GM12891 (cell line): ENCODE measurements around the gene ITGAL.
"Not testable (repeated sequence)": the region's sequence is repeated elsewhere in the genome, so short reads cannot be mapped to it uniquely, and the experiment has no call there.

ENCODE experiments used
- DNase-seq: peaks from one replicate; pipeline ENCODE4 v3.0.0; 2011; ENCODE audit warnings: low spot score; ENCODE audit not compliant: insufficient read length
- FAIRE-seq: peaks from 2 replicates; lab custom pipeline; 2011; peaks lifted over from hg19 to GRCh38; lab: Jason Lieb, UNC
- PAX5 ChIP-seq: IDR thresholded peaks from 2 replicates; pipeline ENCODE4 v1.6.1; 2011; ENCODE audit warnings: low read length, moderate library complexity, mild to moderate bottlenecking; ENCODE audit not compliant: insufficient read depth, severe bottlenecking
- POLR2A ChIP-seq: IDR thresholded peaks from 2 replicates; pipeline ENCODE4 v1.6.1; 2011; ENCODE audit warnings: low read depth, low read length, control low read depth
- POLR2AphosphoS5 ChIP-seq: IDR thresholded peaks from 2 replicates; pipeline ENCODE4 v1.6.1; 2011; ENCODE audit warnings: low read depth, low read length, control low read depth
- POU2F2 ChIP-seq: IDR thresholded peaks from 2 replicates; pipeline ENCODE4 v1.6.1; 2011; ENCODE audit warnings: low read depth, mild to moderate bottlenecking, control low read depth, low read length, moderate library complexity
- SPI1 ChIP-seq: IDR thresholded peaks from 2 replicates; pipeline ENCODE4 v1.6.1; 2011; ENCODE audit warnings: low read depth, low read length, control low read depth
- TAF1 ChIP-seq: IDR thresholded peaks from 2 replicates; pipeline ENCODE4 v1.6.1; 2011; ENCODE audit warnings: low read depth, low read length, control low read depth

Gene ITGAL

GRCh38 chr16:30533748-30534367, 61.3 kb downstream of the ITGAL start:
- FAIRE-seq, result no peak
- TF ChIP-seq POLR2AphosphoS5 (no peak), POU2F2 (no peak), POLR2A (no peak), PAX5 (no peak), TAF1 (no peak), SPI1 (no peak)
- no peak for DNase-seq

GRCh38 chr16:30534368-30535105, 62.0 kb downstream of the ITGAL start, which contains the start of gene ZNF747:
TSS of gene ZNF747 (minus strand) at chr16:30534858. CDS start at chr16:30534679, 179 bp downstream.
- FAIRE-seq, result peak; percentile 82
- peak; percentile 90 for DNase-seq
- TF ChIP-seq POLR2A, result peak; percentile 14; the same call in 1 of the 2 replicates
- TF ChIP-seq POU2F2, result peak; percentile 21; the same call in 1 of the 2 replicates
- TF ChIP-seq SPI1, result peak; percentile 24; the same call in 1 of the 2 replicates
- no peak for TF ChIP-seq PAX5
- peak; percentile 74 for TF ChIP-seq TAF1
- TF ChIP-seq POLR2AphosphoS5, result peak; percentile 83

- FAIRE-seq (peak; percentile 5), DNase-seq (no peak)
- TF ChIP-seq SPI1 (no peak), POLR2A (peak; percentile 86), TAF1 (no peak), POLR2AphosphoS5 (peak; percentile 43), PAX5 (no peak), POU2F2 (no peak)
Measured at GRCh38 chr16:30535106-30535776, 62.7 kb downstream of the ITGAL start.

- peak; percentile 71 for DNase-seq
- FAIRE-seq, result peak; percentile 43
- TF ChIP-seq POLR2AphosphoS5 (peak; percentile 64; the same call in 1 of the 2 replicates), TAF1 (peak; percentile 77), POLR2A (peak; percentile 73), SPI1 (no peak), PAX5 (no peak), POU2F2 (no peak)
Measured at GRCh38 chr16:30535777-30536190, 63.2 kb downstream of the ITGAL start.

- FAIRE-seq, DNase-seq: not testable (repeated sequence)
Measured at GRCh38 chr16:30536391-30537024, 64.0 kb downstream of the ITGAL start.

GRCh38 chr16:30539000-30539964, 66.7 kb downstream of the ITGAL start:
- no peak for DNase-seq
- no peak for TF ChIP-seq TAF1
- TF ChIP-seq SPI1, result no peak
- no peak for TF ChIP-seq PAX5
- no peak for TF ChIP-seq POLR2A
- no peak for TF ChIP-seq POLR2AphosphoS5
- no peak for TF ChIP-seq POU2F2
- no peak for FAIRE-seq

- DNase-seq, FAIRE-seq: not testable (repeated sequence)
Measured at GRCh38 chr16:30539986-30540526, 67.5 kb downstream of the ITGAL start.

- FAIRE-seq, DNase-seq: not testable (repeated sequence)
Measured at GRCh38 chr16:30540916-30541464, 68.4 kb downstream of the ITGAL start.
